Gastroesophageal sphincter (tissue), 3 donors: ENCODE results near the gene UHMK1.

Source experiments
- POLR2A ChIP-seq, 2 donors: fragments of 450-650 bp; IDR thresholded peaks; one replicate each; pipeline ENCODE4 v1.6.1; 2017; ENCODE audit warnings: antibody characterized with exemption in 2 of 2, mild to moderate bottlenecking in 2 of 2, moderate library complexity in 1 of 2
- TF ChIP-seq, protein P1 (sequence below), 4 experiments: fragments of 200-600 bp in 2 of 4; fragments of 450-650 bp in 2 of 4; sonication (generic) in 1 of 4; IDR thresholded peaks; one replicate each; pipeline ENCODE4 v1.5.1; 2017 to 2019; ENCODE audit warnings: antibody characterized with exemption in 4 of 4, mild to moderate bottlenecking in 2 of 4, moderate library complexity in 2 of 4

DNA sequence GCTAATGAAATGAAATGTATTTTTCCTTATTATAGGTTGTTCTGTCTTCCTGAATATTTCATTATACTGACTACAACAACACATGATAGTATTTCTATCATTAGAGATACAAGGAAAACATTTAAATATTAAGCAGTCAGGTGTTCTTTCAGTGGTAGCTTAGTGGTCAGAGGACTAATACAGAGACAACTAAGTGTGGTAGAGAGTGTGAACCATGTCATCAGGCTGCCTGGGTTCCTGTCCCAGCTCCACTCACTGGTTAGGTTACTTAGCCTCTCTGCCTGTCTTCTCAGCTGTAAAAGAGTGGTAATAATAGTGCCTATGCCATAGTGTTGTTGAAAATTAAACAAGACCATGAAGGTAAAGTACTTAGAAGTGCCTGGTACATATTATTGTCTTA lies 67.8 kb downstream of the UHMK1 start:
- TF ChIP-seq, protein P1, sequence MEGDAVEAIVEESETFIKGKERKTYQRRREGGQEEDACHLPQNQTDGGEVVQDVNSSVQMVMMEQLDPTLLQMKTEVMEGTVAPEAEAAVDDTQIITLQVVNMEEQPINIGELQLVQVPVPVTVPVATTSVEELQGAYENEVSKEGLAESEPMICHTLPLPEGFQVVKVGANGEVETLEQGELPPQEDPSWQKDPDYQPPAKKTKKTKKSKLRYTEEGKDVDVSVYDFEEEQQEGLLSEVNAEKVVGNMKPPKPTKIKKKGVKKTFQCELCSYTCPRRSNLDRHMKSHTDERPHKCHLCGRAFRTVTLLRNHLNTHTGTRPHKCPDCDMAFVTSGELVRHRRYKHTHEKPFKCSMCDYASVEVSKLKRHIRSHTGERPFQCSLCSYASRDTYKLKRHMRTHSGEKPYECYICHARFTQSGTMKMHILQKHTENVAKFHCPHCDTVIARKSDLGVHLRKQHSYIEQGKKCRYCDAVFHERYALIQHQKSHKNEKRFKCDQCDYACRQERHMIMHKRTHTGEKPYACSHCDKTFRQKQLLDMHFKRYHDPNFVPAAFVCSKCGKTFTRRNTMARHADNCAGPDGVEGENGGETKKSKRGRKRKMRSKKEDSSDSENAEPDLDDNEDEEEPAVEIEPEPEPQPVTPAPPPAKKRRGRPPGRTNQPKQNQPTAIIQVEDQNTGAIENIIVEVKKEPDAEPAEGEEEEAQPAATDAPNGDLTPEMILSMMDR (IDR thresholded peaks at IDR 0.05), result no peak
- TF ChIP-seq POLR2A (IDR thresholded peaks at IDR 0.05), result no peak
